Right cardiac atrium (tissue), 5 donors: ENCODE results near the gene CCT6A. TPM values are rescaled to one million over a fixed set of nuclear protein-coding genes. Genes with fewer than 3 reads are reported as not detected.
"Not testable (repeated sequence)": the region's sequence is repeated elsewhere in the genome, so short reads cannot be mapped to it uniquely, and the experiment has no call there.

ENCODE experiments used
- ATAC-seq, 2 donors: fragments of 200-7000 bp; cut with Tn5 transposase; one replicate each; pipeline versions ENCODE4 v1.8.0 to v1.9.1; 2020; ENCODE audit warnings: moderate library complexity in 2 of 2, mild to moderate bottlenecking in 1 of 2
- DNase-seq, 3 donors: peaks; one replicate each; pipeline ENCODE4 v3.0.0-alpha.2; 2020
- H3K27ac ChIP-seq: one replicate; pipeline ENCODE4 v1.5.1; 2013; ENCODE audit warnings: mild to moderate bottlenecking, low read length, control low read depth, moderate library complexity
- H3K27me3 ChIP-seq: one replicate; pipeline ENCODE4 v1.6.1; 2013; ENCODE audit not compliant: control insufficient read depth, insufficient read depth
- H3K4me1 ChIP-seq: one replicate; pipeline ENCODE4 v1.6.1; 2013; ENCODE audit warnings: low read length; ENCODE audit not compliant: control insufficient read depth, insufficient read depth
- H3K4me3 ChIP-seq: one replicate; pipeline ENCODE4 v1.5.1; 2013; ENCODE audit warnings: low read length, control low read depth
- H3K9me3 ChIP-seq: one replicate; pipeline ENCODE4 v1.6.1; 2013; ENCODE audit warnings: low read length; ENCODE audit not compliant: control insufficient read depth
- WGBS: extraction: QIAGEN DNeasy Blood & Tissue Kit; methylation state at CpG from one replicate; pipeline ENCODE4 v1.1.7; 2013; 5-methylcytosine and 5-hydroxymethylcytosine counted together
- intact Hi-C, 4 donors: fragments of 100-400 bp; cut with DNase I; formaldehyde crosslinking; loops; one replicate each; pipeline versions ENCODE4 v1.11.0 to v1.14.0; 2022 to 2023
- polyA plus RNA-seq: library from polyadenylated mRNA; stranded (reverse); fragments of 200-250 nt; gene quantifications from one replicate; pipeline ENCODE4 v1.2.3, GENCODE V29; 2013
- total RNA-seq, 4 donors: library from RNA; stranded (reverse); fragmentation: NEBNext Ultra II Directional; extraction: Animal tissue kit (Norgen Biotek cat#: 25700); gene quantifications; one replicate each; pipeline ENCODE4 v1.2.1, GENCODE V29; 2021
- donor health status: healthy with polysubstance abuse.
- donor health status: DM: no; HTN: yes; CAD: no.
- donor health status: DM: no; HTN: no; CAD: no.
- donor health status: DM: no; HTN: yes; CAD: no; lungs with severe emphysema.
- donor health status: DM: yes; HTN: yes; CAD: no.

The CCT6A gene
- total and polyA plus RNA-seq, 5 donors = 58.5 to 79.0 (median 71.2) TPM

- no peak for ATAC-seq
- intact Hi-C loops = no loop called here
Observed at GRCh38 chr7:56030340-56030739, 21.2 kb upstream of the CCT6A start.

GRCh38 chr7:56031556-56031955, 20.0 kb upstream of the CCT6A start:
- intact Hi-C loops, ATAC-seq, H3K4me3 ChIP-seq, DNase-seq, H3K4me1 ChIP-seq, H3K27ac ChIP-seq, H3K27me3 ChIP-seq, H3K9me3 ChIP-seq: not testable (repeated sequence)
- 90% methylated on average over 8 of the region's 8 CpGs for WGBS

More at GRCh38 chr7:56030340-56030739, 21.2 kb upstream of the CCT6A start:
- Histone ChIP-seq H3K27me3 (no peaks in the 10 kb centered on the region), H3K4me1 (no peaks in the 10 kb centered on the region), H3K9me3 (no peaks in the 10 kb centered on the region), H3K27ac (no peak overlapping the region), H3K4me3 (no peak overlapping the region)
- DNase-seq = no peak
- 95% methylated on average over 8 of the region's 8 CpGs for WGBS

- DNase-seq, intact Hi-C loops, H3K27ac ChIP-seq, H3K27me3 ChIP-seq, ATAC-seq, H3K9me3 ChIP-seq, H3K4me1 ChIP-seq, H3K4me3 ChIP-seq: not testable (repeated sequence)
- WGBS = 96% methylated on average over 7 of the region's 7 CpGs
Observed at GRCh38 chr7:56032578-56032977, 19.0 kb upstream of the CCT6A start.

GRCh38 chr7:56033671-56034432, 17.7 kb upstream of the CCT6A start:
- peak overlapping the region; percentile 15 for H3K27ac ChIP-seq
- H3K4me1 ChIP-seq = no peaks in the 10 kb centered on the region
- WGBS = 1% methylated on average over 27 of the region's 27 CpGs
- H3K27me3 ChIP-seq = no peaks in the 10 kb centered on the region
- peak overlapping the region; percentile 74 for H3K4me3 ChIP-seq
- H3K9me3 ChIP-seq = no peaks in the 10 kb centered on the region
- peak; percentile 39 to 82 (median 80) for DNase-seq
- intact Hi-C loops = no loop called here
- peak; percentile 89 to 92 for ATAC-seq

GRCh38 chr7:56040730-56041129, 10.8 kb upstream of the CCT6A start:
- Histone ChIP-seq H3K27ac (no peak overlapping the region), H3K4me1 (no peaks in the 10 kb centered on the region), H3K9me3 (no peaks in the 10 kb centered on the region), H3K4me3 (no peak overlapping the region), H3K27me3 (no peaks in the 10 kb centered on the region)
- ATAC-seq (peak in 1 of 2 donors; percentile 41), DNase-seq (no peak)
- WGBS = 84% methylated on average over 3 of the region's 3 CpGs
- intact Hi-C loops = no loop called here

GRCh38 chr7:56045758-56046157, 5.8 kb upstream of the CCT6A start:
- 88% methylated on average over 2 of the region's 2 CpGs for WGBS
- ATAC-seq, H3K9me3 ChIP-seq, H3K4me3 ChIP-seq, H3K27ac ChIP-seq, H3K4me1 ChIP-seq, DNase-seq, H3K27me3 ChIP-seq, intact Hi-C loops: not testable (repeated sequence)

GRCh38 chr7:56046721-56047445, 4.7 kb upstream of the CCT6A start:
- H3K27me3 ChIP-seq = no peaks in the 10 kb centered on the region
- peaks cover 4% of the 10 kb centered on the region for H3K4me1 ChIP-seq
- H3K9me3 ChIP-seq = no peaks in the 10 kb centered on the region
- 52% methylated on average over 5 of the region's 5 CpGs for WGBS
- intact Hi-C loops = no loop called here
- DNase-seq = no peak
- peak; percentile 5 to 53 for ATAC-seq
- no peak overlapping the region for H3K4me3 ChIP-seq
- peak overlapping the region; percentile 25 for H3K27ac ChIP-seq

GRCh38 chr7:56047446-56048116, 4.0 kb upstream of the CCT6A start:
- H3K9me3 ChIP-seq, H3K27ac ChIP-seq, H3K4me3 ChIP-seq, DNase-seq, H3K4me1 ChIP-seq, intact Hi-C loops, ATAC-seq, H3K27me3 ChIP-seq: not testable (repeated sequence)
- WGBS = 82% methylated on average over 11 of the region's 11 CpGs

- Histone ChIP-seq H3K27me3 (no peaks in the 10 kb centered on the region), H3K4me1 (peaks cover 4% of the 10 kb centered on the region), H3K4me3 (no peak overlapping the region), H3K9me3 (no peaks in the 10 kb centered on the region), H3K27ac (no peak overlapping the region)
- ATAC-seq (no peak), DNase-seq (no peak)
- intact Hi-C loops = no loop called here
- WGBS = 86% methylated on average over 1 of the region's 1 CpG
Observed at GRCh38 chr7:56048245-56048644, 3.3 kb upstream of the CCT6A start.

GRCh38 chr7:56048763-56049162, 2.8 kb upstream of the CCT6A start:
- ATAC-seq, intact Hi-C loops, DNase-seq, H3K4me3 ChIP-seq, H3K9me3 ChIP-seq, H3K4me1 ChIP-seq, H3K27me3 ChIP-seq, H3K27ac ChIP-seq: not testable (repeated sequence)
- WGBS = 45% methylated on average over 8 of the region's 8 CpGs

- no peaks in the 10 kb centered on the region for H3K9me3 ChIP-seq
- H3K27me3 ChIP-seq = no peaks in the 10 kb centered on the region
- intact Hi-C loops = no loop called here
- peaks cover 4% of the 10 kb centered on the region for H3K4me1 ChIP-seq
- DNase-seq (no peak), ATAC-seq (no peak)
- H3K27ac ChIP-seq = peak overlapping the region; percentile 86
- peak overlapping the region; percentile 74 for H3K4me3 ChIP-seq
- under 1% methylated on average over 9 of the region's 9 CpGs for WGBS
Observed at GRCh38 chr7:56051053-56051338, 569 bp upstream of the CCT6A start.
